K562 (cell line): ENCODE measurements around the gene MAML3.

Source experiments
- BMI1 ChIP-seq: fragments of 150-350 bp; IDR thresholded peaks from 2 replicates; pipeline ENCODE4 v1.6.1; 2014; ENCODE audit warnings: low read length
- CHD2 ChIP-seq: IDR thresholded peaks from 2 replicates; pipeline ENCODE4 v1.6.1; 2011; ENCODE audit warnings: low read depth, low read length
- JUN ChIP-seq, 2 experiments: sonication (generic) in 1 of 2; formaldehyde crosslinking in 1 of 2; IDR thresholded peaks; 2 replicates each; pipeline versions ENCODE4 v1.6.1 to v1.8.0; 2012 to 2022; ENCODE audit warnings: borderline replicate concordance in 2 of 2, mild to moderate bottlenecking in 2 of 2, improper control_type of control experiment in 1 of 2, low read depth in 1 of 2, low read length in 1 of 2, missing genetic modification reagents in 1 of 2
- KDM1A ChIP-seq, 2 experiments: fragments of 450-650 bp; IDR thresholded peaks; 2 replicates each; pipeline ENCODE4 v1.6.1; 2016; ENCODE audit warnings: mild to moderate bottlenecking in 2 of 2
- SMAD2 ChIP-seq: fragments of 150-350 bp; IDR thresholded peaks from 2 replicates; pipeline ENCODE4 v1.6.1; 2014; ENCODE audit warnings: low read depth, mild to moderate bottlenecking, low read length
- SP1 ChIP-seq: sonication (generic); formaldehyde crosslinking; IDR thresholded peaks from 2 replicates; pipeline ENCODE4 v1.8.1; 2022; ENCODE audit warnings: mild to moderate bottlenecking, missing genetic modification reagents
- TF ChIP-seq, protein P1 (sequence below): fragments of 450-650 bp; IDR thresholded peaks from 2 replicates; pipeline ENCODE4 v1.6.1; 2016; ENCODE audit warnings: missing biosample characterization, missing genetic modification characterization
- TF ChIP-seq, protein P2 (sequence below): sonication (generic); formaldehyde crosslinking; IDR thresholded peaks from 2 replicates; pipeline ENCODE4 v1.9.0; 2022; ENCODE audit warnings: mild to moderate bottlenecking, missing genetic modification reagents

DNA sequence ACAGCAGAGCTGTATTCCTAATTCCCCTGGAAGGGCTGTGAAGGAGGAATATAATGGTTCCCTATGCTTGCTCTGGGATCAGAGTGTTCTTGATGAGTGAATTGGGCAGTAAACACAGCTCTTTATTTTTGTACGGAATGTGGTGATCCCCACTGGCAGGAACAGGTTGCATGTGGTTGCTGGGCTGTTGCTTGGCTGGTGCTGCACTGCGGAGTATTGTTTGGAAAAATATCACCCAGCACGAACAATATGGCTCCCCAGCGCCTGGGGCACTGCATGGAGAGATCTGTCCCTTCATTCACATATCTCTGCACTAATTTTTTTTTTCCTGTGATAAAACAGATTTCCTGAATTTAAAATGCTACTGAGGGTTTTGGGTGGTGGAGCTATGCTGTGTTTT lies 368.6 kb downstream of the MAML3 start:
- TF ChIP-seq KDM1A (IDR thresholded peaks at IDR 0.05) (no peak), CHD2 (no peak), SP1 (CRISPR knock-in tag) (no peak), BMI1 (no peak), SMAD2 (no peak), JUN (IDR thresholded peaks at IDR 0.05; ENCODE audit: borderline replicate concordance, low read depth, low read length) (no peak), JUN (CRISPR knock-in tag; IDR thresholded peaks at IDR 0.05; ENCODE audit: borderline replicate concordance) (no peak)
- TF ChIP-seq, protein P1, sequence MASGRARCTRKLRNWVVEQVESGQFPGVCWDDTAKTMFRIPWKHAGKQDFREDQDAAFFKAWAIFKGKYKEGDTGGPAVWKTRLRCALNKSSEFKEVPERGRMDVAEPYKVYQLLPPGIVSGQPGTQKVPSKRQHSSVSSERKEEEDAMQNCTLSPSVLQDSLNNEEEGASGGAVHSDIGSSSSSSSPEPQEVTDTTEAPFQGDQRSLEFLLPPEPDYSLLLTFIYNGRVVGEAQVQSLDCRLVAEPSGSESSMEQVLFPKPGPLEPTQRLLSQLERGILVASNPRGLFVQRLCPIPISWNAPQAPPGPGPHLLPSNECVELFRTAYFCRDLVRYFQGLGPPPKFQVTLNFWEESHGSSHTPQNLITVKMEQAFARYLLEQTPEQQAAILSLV (tag) = no peak
- TF ChIP-seq, protein P2, sequence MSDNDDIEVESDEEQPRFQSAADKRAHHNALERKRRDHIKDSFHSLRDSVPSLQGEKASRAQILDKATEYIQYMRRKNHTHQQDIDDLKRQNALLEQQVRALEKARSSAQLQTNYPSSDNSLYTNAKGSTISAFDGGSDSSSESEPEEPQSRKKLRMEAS (CRISPR knock-in tag) = no peak
